GM19455 (cell line): ENCODE data around the gene NOL9.
"Not testable (repeated sequence)": the region's sequence is repeated elsewhere in the genome, so short reads cannot be mapped to it uniquely, and the experiment has no call there.

ENCODE experiments used
- ATAC-seq: cut with Tn5 transposase; IDR thresholded peaks from one replicate; pipeline ENCODE4 v1.9.1; 2021; ENCODE audit not compliant: unreplicated experiment

NOL9 gene

GRCh38 chr1:6574025-6574620 lies 19.8 kb upstream of the NOL9 start:
- ATAC-seq = no peak

- ATAC-seq = no peak
Observed at GRCh38 chr1:6572653-6573383, 18.5 kb upstream of the NOL9 start.

- no peak for ATAC-seq
Observed at GRCh38 chr1:6570987-6571386, 16.7 kb upstream of the NOL9 start.

- ATAC-seq = no peak
Observed at GRCh38 chr1:6570100-6570499, 15.8 kb upstream of the NOL9 start.

- ATAC-seq = no peak
Observed at GRCh38 chr1:6569033-6569432, 14.7 kb upstream of the NOL9 start.

- no peak for ATAC-seq
Observed at GRCh38 chr1:6560267-6560666, 6.0 kb upstream of the NOL9 start.

- not testable (repeated sequence) for ATAC-seq
Observed at GRCh38 chr1:6559161-6559560, 4.8 kb upstream of the NOL9 start.

- ATAC-seq = no peak
Observed at GRCh38 chr1:6557597-6557996, 3.3 kb upstream of the NOL9 start.

GRCh38 chr1:6554907-6555778 lies 830 bp upstream of the NOL9 start, which contains the start of gene TAS1R1:
Gene TAS1R1, plus strand, starts transcription at chr1:6555307. Its CDS starts 67 bp downstream, at chr1:6555374.
- no peak for ATAC-seq

GRCh38 chr1:6547301-6547700 lies 7.0 kb downstream of the NOL9 start:
- no peak for ATAC-seq

GRCh38 chr1:6546326-6546725 lies 8.0 kb downstream of the NOL9 start:
- no peak for ATAC-seq

- no peak for ATAC-seq
Observed at GRCh38 chr1:6545276-6546112, 8.8 kb downstream of the NOL9 start.

GRCh38 chr1:6544831-6545230 lies 9.5 kb downstream of the NOL9 start:
- ATAC-seq = no peak

GRCh38 chr1:6538956-6539355 lies 15.4 kb downstream of the NOL9 start:
- no peak for ATAC-seq

GRCh38 chr1:6536291-6536690 lies 18.0 kb downstream of the NOL9 start:
- no peak for ATAC-seq

GRCh38 chr1:6535214-6535613 lies 19.1 kb downstream of the NOL9 start:
- ATAC-seq = no peak

- no peak for ATAC-seq
Observed at GRCh38 chr1:6534248-6534822, 20.0 kb downstream of the NOL9 start.

GRCh38 chr1:6531996-6532395 lies 22.3 kb downstream of the NOL9 start:
- no peak for ATAC-seq

GRCh38 chr1:6530504-6531160 lies 23.7 kb downstream of the NOL9 start:
- no peak for ATAC-seq

- ATAC-seq = no peak
Observed at GRCh38 chr1:6528492-6528891, 25.8 kb downstream of the NOL9 start.
